Suprapubic skin (tissue), 3 donors: ENCODE measurements around the gene RBP4.

ENCODE experiments used
- POLR2A ChIP-seq, 2 donors: fragments of 450-650 bp; IDR thresholded peaks; one replicate each; pipeline ENCODE4 v1.6.1; 2017; ENCODE audit warnings: antibody characterized with exemption in 2 of 2, mild to moderate bottlenecking in 2 of 2, moderate library complexity in 2 of 2
- TF ChIP-seq, protein P1 (sequence below), 2 donors: fragments of 200-600 bp in 1 of 2; fragments of 450-650 bp in 1 of 2; sonication (generic) in 1 of 2; IDR thresholded peaks; one replicate each; pipeline ENCODE4 v1.5.1; 2016 to 2019; ENCODE audit warnings: antibody characterized with exemption in 2 of 2, mild to moderate bottlenecking in 1 of 2, moderate library complexity in 1 of 2

DNA sequence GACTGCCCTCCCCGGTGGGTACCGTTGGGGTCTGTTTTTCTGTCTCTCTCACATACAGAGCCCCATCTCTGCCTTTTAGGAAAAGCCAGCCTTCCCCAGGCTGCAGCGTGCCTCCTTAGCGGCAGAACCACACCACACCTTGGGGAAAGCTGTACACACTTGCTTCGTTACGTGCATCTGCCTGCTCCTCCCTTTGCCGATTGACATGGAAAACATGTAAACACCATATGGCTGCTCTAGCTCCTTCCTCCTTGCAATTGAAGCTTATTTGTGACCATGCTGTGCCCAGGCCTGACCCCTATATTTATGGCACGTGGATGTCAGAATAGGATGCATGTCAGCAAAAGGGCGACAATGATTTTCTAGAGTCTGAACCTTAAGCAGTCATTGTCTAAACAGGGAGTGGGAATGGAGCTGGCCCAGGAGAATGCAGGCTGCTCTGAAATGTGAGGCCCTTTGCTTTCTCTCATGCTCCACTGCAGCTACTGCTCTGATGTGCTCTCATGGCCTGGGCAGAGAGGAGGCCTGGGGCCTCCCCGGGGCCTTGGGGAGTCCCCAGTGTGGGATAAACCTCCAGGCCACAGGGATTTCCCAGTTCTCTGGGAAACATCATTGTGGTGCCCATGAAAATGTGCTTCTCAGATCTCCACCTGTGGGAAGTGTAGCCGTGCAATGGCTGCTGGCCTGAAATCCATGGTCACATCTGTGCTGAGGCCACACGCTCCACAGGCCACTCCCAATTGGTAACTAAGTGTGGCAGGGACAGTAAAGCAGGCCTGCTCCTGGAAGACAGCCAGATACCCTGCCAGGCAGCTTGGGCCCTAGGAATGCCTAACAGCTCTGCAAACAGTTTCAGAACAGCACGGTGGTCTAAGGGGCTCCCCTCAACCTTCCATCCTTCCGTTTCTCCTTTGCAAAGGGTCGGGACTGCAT, 29.9 kb upstream of the RBP4 start:
- no peak for TF ChIP-seq POLR2A (IDR thresholded peaks at IDR 0.05)
- TF ChIP-seq, protein P1, sequence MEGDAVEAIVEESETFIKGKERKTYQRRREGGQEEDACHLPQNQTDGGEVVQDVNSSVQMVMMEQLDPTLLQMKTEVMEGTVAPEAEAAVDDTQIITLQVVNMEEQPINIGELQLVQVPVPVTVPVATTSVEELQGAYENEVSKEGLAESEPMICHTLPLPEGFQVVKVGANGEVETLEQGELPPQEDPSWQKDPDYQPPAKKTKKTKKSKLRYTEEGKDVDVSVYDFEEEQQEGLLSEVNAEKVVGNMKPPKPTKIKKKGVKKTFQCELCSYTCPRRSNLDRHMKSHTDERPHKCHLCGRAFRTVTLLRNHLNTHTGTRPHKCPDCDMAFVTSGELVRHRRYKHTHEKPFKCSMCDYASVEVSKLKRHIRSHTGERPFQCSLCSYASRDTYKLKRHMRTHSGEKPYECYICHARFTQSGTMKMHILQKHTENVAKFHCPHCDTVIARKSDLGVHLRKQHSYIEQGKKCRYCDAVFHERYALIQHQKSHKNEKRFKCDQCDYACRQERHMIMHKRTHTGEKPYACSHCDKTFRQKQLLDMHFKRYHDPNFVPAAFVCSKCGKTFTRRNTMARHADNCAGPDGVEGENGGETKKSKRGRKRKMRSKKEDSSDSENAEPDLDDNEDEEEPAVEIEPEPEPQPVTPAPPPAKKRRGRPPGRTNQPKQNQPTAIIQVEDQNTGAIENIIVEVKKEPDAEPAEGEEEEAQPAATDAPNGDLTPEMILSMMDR (IDR thresholded peaks at IDR 0.05) = no peak
